K562 (cell line): ENCODE data around the gene PPP1R14C. TPM values are rescaled to one million over a fixed set of nuclear protein-coding genes. Genes with fewer than 3 reads are reported as not detected.

Experiments
- BRF1 ChIP-seq: IDR thresholded peaks from 3 replicates; pipeline ENCODE4 v1.6.1; 2011; ENCODE audit warnings: borderline replicate concordance, mild to moderate bottlenecking; ENCODE audit not compliant: insufficient read length; ENCODE audit errors: extremely low read depth
- CHD2 ChIP-seq: IDR thresholded peaks from 2 replicates; pipeline ENCODE4 v1.6.1; 2011; ENCODE audit warnings: low read depth, low read length
- ERF ChIP-seq: fragments of 450-650 bp; formaldehyde crosslinking; IDR thresholded peaks from 2 replicates; pipeline ENCODE4 v1.4.0; 2020; ENCODE audit warnings: mild to moderate bottlenecking, mixed read lengths
- GATAD2B ChIP-seq: fragments of 450-650 bp; IDR thresholded peaks from 2 replicates; pipeline ENCODE4 v1.6.1; 2017; ENCODE audit warnings: mild to moderate bottlenecking, borderline replicate concordance
- MECOM ChIP-seq: fragments of 250-450 bp; sonication (Bioruptor Pico); IDR thresholded peaks from 2 replicates; pipeline ENCODE4 v1.8.0; 2022; ENCODE audit warnings: inconsistent platforms
- NRF1 ChIP-seq, 2 experiments: fragments of 450-650 bp; IDR thresholded peaks in 1 of 2; conservative IDR thresholded peaks in 1 of 2; 2 replicates each; pipeline ENCODE4 v1.6.1; 2014; ENCODE audit warnings: mild to moderate bottlenecking in 2 of 2
- SREBF2 ChIP-seq: sonication (generic); formaldehyde crosslinking; IDR thresholded peaks from 2 replicates; pipeline ENCODE4 v1.4.0; 2020; ENCODE audit warnings: mild to moderate bottlenecking, missing genetic modification reagents
- ZKSCAN3 ChIP-seq: fragments of 250-450 bp; sonication (Bioruptor Pico); IDR thresholded peaks from 2 replicates; pipeline ENCODE4 v1.4.0; 2020
- ZNF639 ChIP-seq, 2 experiments: fragments of 200-800 bp in 1 of 2; sonication (Bioruptor generic) in 1 of 2; sonication (generic) in 1 of 2; formaldehyde crosslinking in 1 of 2; IDR thresholded peaks in 1 of 2; conservative IDR thresholded peaks in 1 of 2; 2 replicates each; pipeline versions ENCODE4 v1.5.0 to v1.6.1; 2016 to 2020; ENCODE audit warnings: missing compliant biosample characterization in 1 of 2, missing genetic modification characterization in 1 of 2, missing genetic modification reagents in 1 of 2
- ZNF668 ChIP-seq: fragments of 250-450 bp; sonication (Bioruptor Pico); IDR thresholded peaks from 2 replicates; pipeline ENCODE4 v1.8.0; 2022; ENCODE audit warnings: mild to moderate bottlenecking, inconsistent platforms
- ZNF79 ChIP-seq: fragments of 250-450 bp; sonication (Bioruptor Pico); IDR thresholded peaks from 2 replicates; pipeline ENCODE4 v1.4.0; 2020; ENCODE audit warnings: low read depth, mild to moderate bottlenecking, moderate library complexity
- ZNF830 ChIP-seq: fragments of 250-450 bp; sonication (Bioruptor Pico); IDR thresholded peaks from 2 replicates; pipeline ENCODE4 v1.5.0; 2021; ENCODE audit warnings: mild to moderate bottlenecking
- polyA plus RNA-seq, 8 experiments: library from polyadenylated mRNA; depleted of rRNA in 4 of 8; stranded (reverse) in 5 of 8; unstranded in 3 of 8; fragments of >200 nt; fragmentation: Nextera tagmentation in 2 of 8; fragmentation: Illumina TruSeq in 1 of 8; extraction: Ambion mirVana in 2 of 8; extraction: Trizol in 1 of 8; gene quantifications; 2 replicates each; pipeline versions ENCODE4 v1.2.1 to v1.2.3, GENCODE V29; 2011 to 2014; ENCODE audit warnings: inconsistent platforms in 1 of 8, missing spikeins in 1 of 8
- total RNA-seq, 7 experiments: library from RNA; depleted of rRNA in 6 of 7; stranded (reverse); fragments of >200 nt in 6 of 7; fragmentation: Illumina TruSeq in 2 of 7; extraction: Trizol in 2 of 7; gene quantifications; 2 replicates each; pipeline versions ENCODE4 v1.2.1 to v1.2.3, GENCODE V29; 2011 to 2021; ENCODE audit warnings: low replicate concordance in 1 of 7
- TF ChIP-seq, protein P1 (sequence below): sonication (generic); formaldehyde crosslinking; IDR thresholded peaks from 2 replicates; pipeline ENCODE4 v1.8.1; 2023; ENCODE audit warnings: missing genetic modification reagents, mild to moderate bottlenecking, borderline replicate concordance
- TF ChIP-seq, protein P2 (sequence below): fragments of 200-800 bp; sonication (Bioruptor generic); IDR thresholded peaks from 2 replicates; pipeline ENCODE4 v1.6.1; 2016; ENCODE audit warnings: missing genetic modification characterization, missing compliant biosample characterization

Gene PPP1R14C
- total and polyA plus RNA-seq, 9 of the 15 experiments (the other 6 are each of a cell fraction or from before 2014, with no cell fraction given) = 4.5 to 16.6 (median 11.9) TPM

GRCh38 chr6:150271501-150272263, 128.8 kb downstream of the PPP1R14C start (continued):
- TF ChIP-seq, protein P1, sequence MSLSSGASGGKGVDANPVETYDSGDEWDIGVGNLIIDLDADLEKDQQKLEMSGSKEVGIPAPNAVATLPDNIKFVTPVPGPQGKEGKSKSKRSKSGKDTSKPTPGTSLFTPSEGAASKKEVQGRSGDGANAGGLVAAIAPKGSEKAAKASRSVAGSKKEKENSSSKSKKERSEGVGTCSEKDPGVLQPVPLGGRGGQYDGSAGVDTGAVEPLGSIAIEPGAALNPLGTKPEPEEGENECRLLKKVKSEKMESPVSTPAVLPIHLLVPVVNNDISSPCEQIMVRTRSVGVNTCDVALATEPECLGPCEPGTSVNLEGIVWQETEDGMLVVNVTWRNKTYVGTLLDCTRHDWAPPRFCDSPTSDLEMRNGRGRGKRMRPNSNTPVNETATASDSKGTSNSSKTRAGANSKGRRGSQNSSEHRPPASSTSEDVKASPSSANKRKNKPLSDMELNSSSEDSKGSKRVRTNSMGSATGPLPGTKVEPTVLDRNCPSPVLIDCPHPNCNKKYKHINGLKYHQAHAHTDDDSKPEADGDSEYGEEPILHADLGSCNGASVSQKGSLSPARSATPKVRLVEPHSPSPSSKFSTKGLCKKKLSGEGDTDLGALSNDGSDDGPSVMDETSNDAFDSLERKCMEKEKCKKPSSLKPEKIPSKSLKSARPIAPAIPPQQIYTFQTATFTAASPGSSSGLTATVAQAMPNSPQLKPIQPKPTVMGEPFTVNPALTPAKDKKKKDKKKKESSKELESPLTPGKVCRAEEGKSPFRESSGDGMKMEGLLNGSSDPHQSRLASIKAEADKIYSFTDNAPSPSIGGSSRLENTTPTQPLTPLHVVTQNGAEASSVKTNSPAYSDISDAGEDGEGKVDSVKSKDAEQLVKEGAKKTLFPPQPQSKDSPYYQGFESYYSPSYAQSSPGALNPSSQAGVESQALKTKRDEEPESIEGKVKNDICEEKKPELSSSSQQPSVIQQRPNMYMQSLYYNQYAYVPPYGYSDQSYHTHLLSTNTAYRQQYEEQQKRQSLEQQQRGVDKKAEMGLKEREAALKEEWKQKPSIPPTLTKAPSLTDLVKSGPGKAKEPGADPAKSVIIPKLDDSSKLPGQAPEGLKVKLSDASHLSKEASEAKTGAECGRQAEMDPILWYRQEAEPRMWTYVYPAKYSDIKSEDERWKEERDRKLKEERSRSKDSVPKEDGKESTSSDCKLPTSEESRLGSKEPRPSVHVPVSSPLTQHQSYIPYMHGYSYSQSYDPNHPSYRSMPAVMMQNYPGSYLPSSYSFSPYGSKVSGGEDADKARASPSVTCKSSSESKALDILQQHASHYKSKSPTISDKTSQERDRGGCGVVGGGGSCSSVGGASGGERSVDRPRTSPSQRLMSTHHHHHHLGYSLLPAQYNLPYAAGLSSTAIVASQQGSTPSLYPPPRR (CRISPR knock-in tag) = 0 out of 2 replicates have a peak, but pooled peaks have one; percentile 16
- TF ChIP-seq MECOM (CRISPR knock-in tag) = peak; percentile 68; the same call in 1 of the 2 replicates
- no peak for TF ChIP-seq CHD2
- peak in 1 of 2 experiments; percentile 94; a peak in 2 of 4 replicates for TF ChIP-seq ZNF639 (CRISPR knock-in tag; conservative IDR thresholded peaks at IDR 0.05 in 1 of 2, IDR thresholded peaks at IDR 0.05 in 1 of 2)
- TF ChIP-seq ZKSCAN3 (CRISPR knock-in tag) = no peak
- no peak for TF ChIP-seq ZNF830 (CRISPR knock-in tag)
- peak; percentile 18; the same call in 1 of the 2 replicates for TF ChIP-seq ZNF79 (CRISPR knock-in tag)
- TF ChIP-seq, protein P2, sequence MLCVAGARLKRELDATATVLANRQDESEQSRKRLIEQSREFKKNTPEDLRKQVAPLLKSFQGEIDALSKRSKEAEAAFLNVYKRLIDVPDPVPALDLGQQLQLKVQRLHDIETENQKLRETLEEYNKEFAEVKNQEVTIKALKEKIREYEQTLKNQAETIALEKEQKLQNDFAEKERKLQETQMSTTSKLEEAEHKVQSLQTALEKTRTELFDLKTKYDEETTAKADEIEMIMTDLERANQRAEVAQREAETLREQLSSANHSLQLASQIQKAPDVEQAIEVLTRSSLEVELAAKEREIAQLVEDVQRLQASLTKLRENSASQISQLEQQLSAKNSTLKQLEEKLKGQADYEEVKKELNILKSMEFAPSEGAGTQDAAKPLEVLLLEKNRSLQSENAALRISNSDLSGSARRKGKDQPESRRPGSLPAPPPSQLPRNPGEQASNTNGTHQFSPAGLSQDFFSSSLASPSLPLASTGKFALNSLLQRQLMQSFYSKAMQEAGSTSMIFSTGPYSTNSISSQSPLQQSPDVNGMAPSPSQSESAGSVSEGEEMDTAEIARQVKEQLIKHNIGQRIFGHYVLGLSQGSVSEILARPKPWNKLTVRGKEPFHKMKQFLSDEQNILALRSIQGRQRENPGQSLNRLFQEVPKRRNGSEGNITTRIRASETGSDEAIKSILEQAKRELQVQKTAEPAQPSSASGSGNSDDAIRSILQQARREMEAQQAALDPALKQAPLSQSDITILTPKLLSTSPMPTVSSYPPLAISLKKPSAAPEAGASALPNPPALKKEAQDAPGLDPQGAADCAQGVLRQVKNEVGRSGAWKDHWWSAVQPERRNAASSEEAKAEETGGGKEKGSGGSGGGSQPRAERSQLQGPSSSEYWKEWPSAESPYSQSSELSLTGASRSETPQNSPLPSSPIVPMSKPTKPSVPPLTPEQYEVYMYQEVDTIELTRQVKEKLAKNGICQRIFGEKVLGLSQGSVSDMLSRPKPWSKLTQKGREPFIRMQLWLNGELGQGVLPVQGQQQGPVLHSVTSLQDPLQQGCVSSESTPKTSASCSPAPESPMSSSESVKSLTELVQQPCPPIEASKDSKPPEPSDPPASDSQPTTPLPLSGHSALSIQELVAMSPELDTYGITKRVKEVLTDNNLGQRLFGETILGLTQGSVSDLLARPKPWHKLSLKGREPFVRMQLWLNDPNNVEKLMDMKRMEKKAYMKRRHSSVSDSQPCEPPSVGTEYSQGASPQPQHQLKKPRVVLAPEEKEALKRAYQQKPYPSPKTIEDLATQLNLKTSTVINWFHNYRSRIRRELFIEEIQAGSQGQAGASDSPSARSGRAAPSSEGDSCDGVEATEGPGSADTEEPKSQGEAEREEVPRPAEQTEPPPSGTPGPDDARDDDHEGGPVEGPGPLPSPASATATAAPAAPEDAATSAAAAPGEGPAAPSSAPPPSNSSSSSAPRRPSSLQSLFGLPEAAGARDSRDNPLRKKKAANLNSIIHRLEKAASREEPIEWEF (CRISPR knock-in tag) = peak; percentile 30
- TF ChIP-seq GATAD2B = peak; percentile 25; the same call in 1 of the 2 replicates
- 0 out of 4 replicates have a peak, but pooled peaks have one; percentile 13 to 19 for TF ChIP-seq NRF1 (conservative IDR thresholded peaks at IDR 0.05 in 1 of 2, IDR thresholded peaks at IDR 0.05 in 1 of 2)
- 0 out of 2 replicates have a peak, but pooled peaks have one; percentile 6 for TF ChIP-seq ERF (CRISPR knock-in tag)
- TF ChIP-seq SREBF2 (CRISPR knock-in tag) = no peak
- TF ChIP-seq BRF1 = no peak
- no peak for TF ChIP-seq ZNF668 (CRISPR knock-in tag)
